ENCODE measurements around the gene RPS15A.

DNA sequence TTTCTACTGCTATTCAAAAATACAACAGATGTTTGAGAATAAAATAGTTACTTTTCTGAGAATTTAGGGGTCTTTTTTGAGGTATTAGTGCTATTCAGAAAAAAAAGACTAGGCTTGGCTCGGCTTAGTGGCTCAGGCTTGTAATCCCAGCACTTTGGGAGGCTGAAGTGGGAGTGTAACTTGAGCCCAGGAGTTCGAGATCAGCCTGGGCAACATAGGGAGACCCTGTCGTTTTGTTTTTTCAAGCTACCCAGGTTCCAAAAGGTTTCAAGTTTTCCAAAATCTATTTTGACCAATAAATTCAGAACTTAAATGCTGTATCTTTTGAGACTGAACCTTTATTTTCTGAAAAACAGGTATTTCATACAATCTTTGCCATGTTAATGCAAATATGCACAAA, 14.4 kb upstream of the RPS15A start:
- no peak for TF ChIP-seq POLR2A (IDR thresholded peaks at IDR 0.05; ENCODE audit: control extremely low read depth in 1 of 2, low read depth in 2 of 2, low read length in 2 of 2)
- no peak for TF ChIP-seq ASH2L (IDR thresholded peaks at IDR 0.05; ENCODE audit: low read length)
- TF ChIP-seq SP4 (IDR thresholded peaks at IDR 0.05; ENCODE audit: low read length): no peak
- no peak for TF ChIP-seq RAD21 (IDR thresholded peaks at IDR 0.05 in 1 of 2, conservative IDR thresholded peaks at IDR 0.05 in 1 of 2; ENCODE audit: low read depth in 2 of 2, low read length in 2 of 2)
- TF ChIP-seq SP1 (IDR thresholded peaks at IDR 0.05; ENCODE audit: low read depth, low read length): no peak
- TF ChIP-seq POU5F1 (IDR thresholded peaks at IDR 0.05; ENCODE audit: low read depth, low read length): no peak
- no peak for TF ChIP-seq TAF1 (IDR thresholded peaks at IDR 0.05; ENCODE audit: low read depth, low read length)
- TF ChIP-seq, protein P1, sequence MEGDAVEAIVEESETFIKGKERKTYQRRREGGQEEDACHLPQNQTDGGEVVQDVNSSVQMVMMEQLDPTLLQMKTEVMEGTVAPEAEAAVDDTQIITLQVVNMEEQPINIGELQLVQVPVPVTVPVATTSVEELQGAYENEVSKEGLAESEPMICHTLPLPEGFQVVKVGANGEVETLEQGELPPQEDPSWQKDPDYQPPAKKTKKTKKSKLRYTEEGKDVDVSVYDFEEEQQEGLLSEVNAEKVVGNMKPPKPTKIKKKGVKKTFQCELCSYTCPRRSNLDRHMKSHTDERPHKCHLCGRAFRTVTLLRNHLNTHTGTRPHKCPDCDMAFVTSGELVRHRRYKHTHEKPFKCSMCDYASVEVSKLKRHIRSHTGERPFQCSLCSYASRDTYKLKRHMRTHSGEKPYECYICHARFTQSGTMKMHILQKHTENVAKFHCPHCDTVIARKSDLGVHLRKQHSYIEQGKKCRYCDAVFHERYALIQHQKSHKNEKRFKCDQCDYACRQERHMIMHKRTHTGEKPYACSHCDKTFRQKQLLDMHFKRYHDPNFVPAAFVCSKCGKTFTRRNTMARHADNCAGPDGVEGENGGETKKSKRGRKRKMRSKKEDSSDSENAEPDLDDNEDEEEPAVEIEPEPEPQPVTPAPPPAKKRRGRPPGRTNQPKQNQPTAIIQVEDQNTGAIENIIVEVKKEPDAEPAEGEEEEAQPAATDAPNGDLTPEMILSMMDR (IDR thresholded peaks at IDR 0.05; ENCODE audit: control extremely low read depth in 1 of 3, insufficient read depth in 1 of 3, low read depth in 1 of 3, low read length in 3 of 3): no peak
